ENCODE measurements around the gene PAPSS1. TPM values are rescaled to one million over a fixed set of nuclear protein-coding genes. Genes with fewer than 3 reads are reported as not detected.
A peak's percentile ranks its signal among the peaks of the same experiment; 100 is the strongest.

The PAPSS1 gene
- total and polyA plus RNA-seq, 2 donors (not counting 1 experiment from before 2014, with no cell fraction given) = 59.9 to 70.3 TPM

- Histone ChIP-seq H3K4me2 (ENCODE audit: extremely low read depth, insufficient read depth, low read length) (no peak overlapping the region), H3K4me3 (replicated peaks in 1 of 4; ENCODE audit: control extremely low read depth in 1 of 4, insufficient read depth in 1 of 4, low read depth in 3 of 4, low read length in 4 of 4) (no peak overlapping the region), H2AFZ (ENCODE audit: low read length) (no peak overlapping the region), H3K27me3 (ENCODE audit: control insufficient read depth, insufficient read depth, low read length) (no peaks in the 10 kb centered on the region), H3K9ac (ENCODE audit: insufficient read depth, low read length) (no peak overlapping the region), H3K27ac (ENCODE audit: insufficient read depth, low read length) (no peak overlapping the region), H3K79me2 (ENCODE audit: control insufficient read depth, insufficient read depth, low read length) (no peaks in the 10 kb centered on the region), H3K9me3 (ENCODE audit: control insufficient read depth, insufficient read depth, low read depth, low read length) (no peaks in the 10 kb centered on the region), H4K20me1 (ENCODE audit: control insufficient read depth, extremely low read depth, insufficient read depth, low read length) (no peaks in the 10 kb centered on the region), H3K4me1 (ENCODE audit: control insufficient read depth, extremely low read depth, insufficient read depth, low read length) (peaks cover 4% of the 10 kb centered on the region), H3K36me3 (ENCODE audit: control insufficient read depth, insufficient read depth, low read length) (no peaks in the 10 kb centered on the region)
- DNase-seq (ENCODE audit: low read depth in 2 of 2) = peak in 1 of 2 donors; percentile 13
- TF ChIP-seq CTCF (conservative IDR thresholded peaks at IDR 0.05 in 1 of 2, IDR thresholded peaks at IDR 0.05 in 1 of 2; ENCODE audit: low read depth in 1 of 2, low read length in 2 of 2) = no peak
- no peak for TF ChIP-seq EZH2 (IDR thresholded peaks at IDR 0.05; ENCODE audit: low read length, missing control alignments)
Measured at GRCh38 chr4:107743532-107743931, 23.5 kb upstream of the PAPSS1 start.

GRCh38 chr4:107742791-107743190, 22.8 kb upstream of the PAPSS1 start:
- no peak overlapping the region for H3K27ac ChIP-seq (ENCODE audit: insufficient read depth, low read length)
- H4K20me1 ChIP-seq (ENCODE audit: control insufficient read depth, extremely low read depth, insufficient read depth, low read length) = no peaks in the 10 kb centered on the region
- no peaks in the 10 kb centered on the region for H3K27me3 ChIP-seq (ENCODE audit: control insufficient read depth, insufficient read depth, low read length)
- H3K4me2 ChIP-seq (ENCODE audit: extremely low read depth, insufficient read depth, low read length) = no peak overlapping the region
- TF ChIP-seq EZH2 (IDR thresholded peaks at IDR 0.05; ENCODE audit: low read length, missing control alignments) = no peak
- H3K9ac ChIP-seq (ENCODE audit: insufficient read depth, low read length) = no peak overlapping the region
- H3K36me3 ChIP-seq (ENCODE audit: control insufficient read depth, insufficient read depth, low read length) = no peaks in the 10 kb centered on the region
- no peak overlapping the region for H3K4me3 ChIP-seq (replicated peaks in 1 of 4; ENCODE audit: control extremely low read depth in 1 of 4, insufficient read depth in 1 of 4, low read depth in 3 of 4, low read length in 4 of 4)
- peaks cover 4% of the 10 kb centered on the region for H3K4me1 ChIP-seq (ENCODE audit: control insufficient read depth, extremely low read depth, insufficient read depth, low read length)
- no peak for DNase-seq (ENCODE audit: low read depth in 2 of 2)
- no peaks in the 10 kb centered on the region for H3K79me2 ChIP-seq (ENCODE audit: control insufficient read depth, insufficient read depth, low read length)
- no peak overlapping the region for H2AFZ ChIP-seq (ENCODE audit: low read length)
- H3K9me3 ChIP-seq (ENCODE audit: control insufficient read depth, insufficient read depth, low read depth, low read length) = no peaks in the 10 kb centered on the region

DNA sequence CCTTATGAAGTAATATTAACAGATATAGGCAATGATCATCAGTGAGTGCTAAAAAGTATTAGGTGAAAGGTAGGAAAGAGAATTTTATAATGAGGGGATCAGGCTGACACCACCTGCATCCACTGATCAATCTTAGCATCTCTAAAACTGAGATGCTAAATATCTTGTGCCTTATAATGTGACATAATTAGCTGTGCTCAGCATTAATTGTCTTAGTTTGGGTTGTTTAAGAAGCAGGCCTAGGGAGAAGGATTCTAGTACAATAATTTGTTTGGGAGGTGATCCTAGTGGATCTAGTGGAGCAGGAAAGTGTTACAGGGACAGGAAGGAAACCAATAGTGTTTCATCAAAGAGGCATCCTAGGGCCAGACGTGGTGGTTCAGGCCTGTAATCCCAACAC, 22.2 kb upstream of the PAPSS1 start:
- Histone ChIP-seq H4K20me1 (ENCODE audit: control insufficient read depth, extremely low read depth, insufficient read depth, low read length) (no peaks in the 10 kb centered on the region), H3K4me3 (replicated peaks in 1 of 4; ENCODE audit: control extremely low read depth in 1 of 4, insufficient read depth in 1 of 4, low read depth in 3 of 4, low read length in 4 of 4) (no peak overlapping the region), H3K9ac (ENCODE audit: insufficient read depth, low read length) (no peak overlapping the region), H3K4me1 (ENCODE audit: control insufficient read depth, extremely low read depth, insufficient read depth, low read length) (peaks cover 4% of the 10 kb centered on the region), H3K27ac (ENCODE audit: insufficient read depth, low read length) (no peak overlapping the region), H3K79me2 (ENCODE audit: control insufficient read depth, insufficient read depth, low read length) (no peaks in the 10 kb centered on the region), H2AFZ (ENCODE audit: low read length) (no peak overlapping the region), H3K4me2 (ENCODE audit: extremely low read depth, insufficient read depth, low read length) (no peak overlapping the region), H3K9me3 (ENCODE audit: control insufficient read depth, insufficient read depth, low read depth, low read length) (no peaks in the 10 kb centered on the region), H3K36me3 (ENCODE audit: control insufficient read depth, insufficient read depth, low read length) (no peaks in the 10 kb centered on the region), H3K27me3 (ENCODE audit: control insufficient read depth, insufficient read depth, low read length) (no peaks in the 10 kb centered on the region)
- DNase-seq (ENCODE audit: low read depth in 2 of 2) = no peak
- TF ChIP-seq CTCF (conservative IDR thresholded peaks at IDR 0.05 in 1 of 2, IDR thresholded peaks at IDR 0.05 in 1 of 2; ENCODE audit: low read depth in 1 of 2, low read length in 2 of 2) = no peak
- TF ChIP-seq EZH2 (IDR thresholded peaks at IDR 0.05; ENCODE audit: low read length, missing control alignments) = no peak

All from fibroblast of lung (primary cell).